ENCODE measurements around the gene DEDD2.

The DEDD2 gene

GRCh38 chr19:42198676-42199439 is 18.6 kb downstream of the DEDD2 start:
- no peak for DNase-seq (ENCODE audit: low spot score)

GRCh38 chr19:42197375-42197817 is 20.1 kb downstream of the DEDD2 start:
- no peak for DNase-seq (ENCODE audit: low spot score)

- no peak for DNase-seq (ENCODE audit: low spot score)
These were observed 21.2 kb downstream of the DEDD2 start for GRCh38 chr19:42196011-42197001.

GRCh38 chr19:42193706-42194105 is 23.8 kb downstream of the DEDD2 start:
- DNase-seq (ENCODE audit: low spot score): no peak

- no peak for DNase-seq (ENCODE audit: low spot score)
These were observed 24.2 kb downstream of the DEDD2 start for GRCh38 chr19:42193294-42193693.

- DNase-seq (ENCODE audit: low spot score): no peak
These were observed 25.6 kb downstream of the DEDD2 start for GRCh38 chr19:42191855-42192254.

GRCh38 chr19:42191330-42191729 is 26.1 kb downstream of the DEDD2 start:
- DNase-seq (ENCODE audit: low spot score): no peak

- DNase-seq (ENCODE audit: low spot score): no peak
These were observed 28.3 kb downstream of the DEDD2 start for GRCh38 chr19:42189133-42189532.

- no peak for DNase-seq (ENCODE audit: low spot score)
These were observed 28.8 kb downstream of the DEDD2 start for GRCh38 chr19:42188665-42189064.

GRCh38 chr19:42185277-42185676 is 32.2 kb downstream of the DEDD2 start:
- DNase-seq (ENCODE audit: low spot score): no peak

- peak; percentile 89 for DNase-seq (ENCODE audit: low spot score)
These were observed 33.0 kb downstream of the DEDD2 start for GRCh38 chr19:42184401-42184861.

GRCh38 chr19:42178791-42179674 is 38.4 kb downstream of the DEDD2 start:
- peak; percentile 65 for DNase-seq (ENCODE audit: low spot score)

- no peak for DNase-seq (ENCODE audit: low spot score)
These were observed 39.8 kb downstream of the DEDD2 start for GRCh38 chr19:42177686-42178019.

- DNase-seq (ENCODE audit: low spot score): peak; percentile 90
These were observed 40.3 kb downstream of the DEDD2 start for GRCh38 chr19:42176990-42177685.

- no peak for DNase-seq (ENCODE audit: low spot score)
These were observed 40.9 kb downstream of the DEDD2 start for GRCh38 chr19:42176649-42176989.

GRCh38 chr19:42175952-42176648 is 41.4 kb downstream of the DEDD2 start:
- no peak for DNase-seq (ENCODE audit: low spot score)

GRCh38 chr19:42174958-42175734 is 42.3 kb downstream of the DEDD2 start:
- DNase-seq (ENCODE audit: low spot score): no peak

- DNase-seq (ENCODE audit: low spot score): no peak
These were observed 43.3 kb downstream of the DEDD2 start for GRCh38 chr19:42174188-42174587.

GRCh38 chr19:42173695-42174094 is 43.8 kb downstream of the DEDD2 start:
- DNase-seq (ENCODE audit: low spot score): no peak

- DNase-seq (ENCODE audit: low spot score): no peak
These were observed 45.2 kb downstream of the DEDD2 start for GRCh38 chr19:42172261-42172660.
